ENCODE results near the gene FA2H.

Gene FA2H

GRCh38 chr16:74721716-74722115 lies 52.9 kb downstream of the FA2H start:
- DNase-seq: no peak

GRCh38 chr16:74720579-74720978 lies 54.0 kb downstream of the FA2H start:
- DNase-seq: no peak

- no peak for DNase-seq
These were observed 55.6 kb downstream of the FA2H start for GRCh38 chr16:74718741-74719610.

DNA sequence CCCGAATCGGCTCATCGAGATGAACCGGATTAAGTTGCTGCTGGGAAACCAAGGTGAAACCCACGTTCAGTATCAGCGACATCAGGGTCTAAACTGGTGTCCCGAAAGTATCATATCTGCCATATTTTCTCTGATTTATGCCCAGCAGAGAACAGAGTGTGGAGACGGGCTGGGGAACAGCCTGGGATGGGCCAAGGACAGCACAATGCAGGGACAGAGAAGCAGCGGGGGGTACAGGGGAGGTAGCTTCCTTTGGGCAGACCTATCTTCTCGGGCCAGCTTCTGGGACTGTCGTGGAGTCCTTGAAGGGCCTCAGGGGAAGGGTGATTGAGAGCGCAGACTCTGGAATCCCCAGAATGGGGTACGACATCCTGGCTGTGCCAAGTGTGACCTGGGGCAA lies 56.5 kb downstream of the FA2H start:
- DNase-seq: no peak

DNA sequence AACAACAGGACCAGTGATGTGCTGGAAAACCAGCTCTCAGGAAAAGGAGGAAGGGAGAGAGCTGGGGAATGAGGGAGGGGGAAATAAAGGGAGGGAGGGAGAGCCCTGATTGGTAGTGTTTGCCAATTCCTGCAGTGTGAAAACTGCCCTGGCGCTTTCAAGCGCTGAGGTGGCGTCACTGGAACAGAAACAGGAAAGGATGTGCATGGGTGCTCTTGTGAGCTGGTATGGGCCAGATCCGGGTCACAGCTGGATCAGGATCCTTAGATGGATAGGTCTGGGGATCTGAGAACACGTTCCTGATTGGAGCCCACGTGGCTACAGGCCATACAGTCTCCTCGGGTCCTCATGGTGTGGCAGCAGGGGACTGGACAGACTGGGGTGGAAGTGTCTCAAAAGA lies 57.3 kb downstream of the FA2H start:
- no peak for DNase-seq

- no peak for DNase-seq
These were observed 58.3 kb downstream of the FA2H start for GRCh38 chr16:74716355-74716754.

DNA sequence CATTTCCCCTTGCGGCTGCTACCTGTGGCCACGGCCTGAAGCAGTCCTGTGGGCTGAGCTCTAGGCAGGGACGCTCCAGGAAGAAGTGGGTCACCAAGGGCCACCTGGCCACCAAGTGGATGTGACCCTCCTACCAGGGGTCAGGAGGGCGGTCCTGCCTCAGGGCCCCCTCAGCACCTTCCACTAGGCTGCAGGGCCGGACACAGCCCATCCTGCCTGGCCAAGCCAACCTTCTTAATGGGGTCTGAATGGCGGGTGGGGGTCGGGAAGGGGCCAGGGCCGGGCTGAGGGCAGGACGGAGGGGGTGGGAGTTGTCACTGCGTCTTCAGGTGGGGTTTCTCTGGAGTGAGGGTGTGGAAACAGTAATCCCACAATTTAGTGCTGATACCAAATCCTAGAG lies 60.7 kb downstream of the FA2H start:
- DNase-seq: no peak

DNA sequence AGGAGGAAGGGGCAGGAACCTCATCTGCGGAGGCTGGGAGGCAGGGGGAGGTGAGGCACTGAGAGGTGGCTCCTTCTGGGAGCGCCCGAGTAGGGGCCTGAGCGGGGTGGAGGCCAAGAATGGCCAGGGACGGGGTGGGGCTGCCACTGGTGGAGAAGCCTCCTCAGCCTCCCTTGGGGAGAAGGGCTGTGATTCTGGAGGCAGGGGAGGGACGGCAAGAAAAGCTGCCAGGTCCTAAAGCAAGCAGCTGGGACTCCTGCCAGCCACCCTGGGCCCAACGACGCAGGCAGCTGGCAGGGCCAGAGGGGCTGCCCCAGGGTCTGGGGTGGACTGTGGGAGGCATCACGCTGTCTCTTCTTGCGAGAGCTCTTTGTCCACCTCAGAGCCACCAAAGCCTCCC lies 61.3 kb downstream of the FA2H start:
- no peak for DNase-seq

GRCh38 chr16:74711938-74712337 lies 62.7 kb downstream of the FA2H start:
- DNase-seq: no peak

DNA sequence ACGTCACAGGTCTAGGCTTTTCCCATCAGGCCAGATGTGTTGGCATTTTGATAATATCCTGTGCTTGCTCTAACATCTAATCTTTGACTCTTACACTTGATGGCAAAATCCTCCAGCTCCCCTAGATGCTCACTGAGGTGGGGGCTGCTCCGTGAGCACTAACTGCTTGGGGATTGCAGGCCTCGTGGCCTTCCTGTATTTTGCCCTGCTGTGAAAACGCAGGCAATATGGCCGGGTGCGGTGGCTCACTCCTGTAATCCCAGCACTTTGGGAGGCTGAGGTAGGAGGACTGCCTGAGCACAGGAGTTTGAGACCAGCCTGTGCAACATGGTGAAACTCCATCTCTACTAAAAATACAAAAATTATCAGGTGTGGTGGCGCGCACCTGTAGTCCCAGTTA lies 64.2 kb downstream of the FA2H start:
- no peak for DNase-seq

DNA sequence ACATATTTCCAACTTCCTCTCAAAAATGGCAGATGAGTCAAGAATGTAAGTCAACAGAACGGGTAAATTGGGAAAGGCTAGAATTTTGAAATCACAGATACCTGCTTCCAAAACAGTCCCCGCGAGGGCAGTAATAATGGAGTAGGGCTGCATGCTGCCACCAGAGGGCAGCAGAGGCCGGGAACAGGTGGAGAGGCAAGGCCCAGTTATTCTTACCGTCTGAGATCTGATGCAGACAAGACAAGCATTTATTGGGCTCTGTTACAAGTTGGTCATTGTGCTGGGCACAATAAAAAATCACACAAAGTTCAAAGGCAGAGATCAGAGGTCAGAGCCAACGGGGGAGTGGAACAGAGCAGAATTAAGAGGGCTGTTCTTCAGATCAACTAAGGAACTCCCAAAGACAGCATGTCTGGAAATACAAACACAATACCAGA lies 65.2 kb downstream of the FA2H start:
- peak; percentile 58 for DNase-seq

GRCh38 chr16:74700438-74701225 lies 74.0 kb downstream of the FA2H start, which contains the start of gene MLKL:
TSS of gene MLKL (minus strand) at chr16:74700862. CDS start at chr16:74695757, 5,105 bp downstream.
- peak; percentile 56 for DNase-seq

DNA sequence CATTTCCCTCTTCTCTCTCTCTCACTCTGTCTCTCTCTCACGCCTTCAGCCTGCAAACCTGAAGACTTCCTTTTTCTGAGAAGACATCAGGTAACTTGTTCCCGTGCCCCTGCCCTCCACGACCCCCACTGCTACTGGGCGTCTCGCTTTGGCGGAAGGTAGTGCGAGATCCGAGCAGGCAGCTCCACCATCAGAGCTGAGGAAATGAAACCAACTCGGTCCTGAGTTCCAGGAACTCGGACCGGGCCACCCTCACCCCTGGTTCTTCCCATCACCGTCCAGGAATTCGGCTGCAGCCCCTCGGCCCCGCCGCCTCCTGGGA lies 74.5 kb downstream of the FA2H start:
- no peak for DNase-seq

DNA sequence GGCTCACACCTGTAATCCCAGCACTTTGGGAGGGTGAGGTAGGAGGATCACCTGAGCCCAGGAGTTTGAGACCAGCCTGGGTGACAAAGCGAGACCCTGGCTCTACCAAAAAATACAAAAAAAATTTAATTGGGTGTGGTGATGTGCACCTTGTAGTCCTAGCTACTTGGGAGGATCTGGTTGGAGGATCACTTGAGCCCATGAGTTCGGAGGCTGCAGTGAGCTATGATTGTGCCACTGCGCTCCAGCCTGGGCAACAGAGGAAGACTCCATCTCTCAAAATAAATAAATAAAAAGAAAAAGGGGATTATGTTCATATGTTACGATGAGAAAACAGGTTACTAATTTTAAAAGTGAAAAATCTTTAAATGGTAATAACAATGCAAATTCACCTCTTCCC lies 75.0 kb downstream of the FA2H start:
- DNase-seq: no peak

GRCh38 chr16:74698222-74698621 lies 76.4 kb downstream of the FA2H start:
- DNase-seq: peak; percentile 18

DNA sequence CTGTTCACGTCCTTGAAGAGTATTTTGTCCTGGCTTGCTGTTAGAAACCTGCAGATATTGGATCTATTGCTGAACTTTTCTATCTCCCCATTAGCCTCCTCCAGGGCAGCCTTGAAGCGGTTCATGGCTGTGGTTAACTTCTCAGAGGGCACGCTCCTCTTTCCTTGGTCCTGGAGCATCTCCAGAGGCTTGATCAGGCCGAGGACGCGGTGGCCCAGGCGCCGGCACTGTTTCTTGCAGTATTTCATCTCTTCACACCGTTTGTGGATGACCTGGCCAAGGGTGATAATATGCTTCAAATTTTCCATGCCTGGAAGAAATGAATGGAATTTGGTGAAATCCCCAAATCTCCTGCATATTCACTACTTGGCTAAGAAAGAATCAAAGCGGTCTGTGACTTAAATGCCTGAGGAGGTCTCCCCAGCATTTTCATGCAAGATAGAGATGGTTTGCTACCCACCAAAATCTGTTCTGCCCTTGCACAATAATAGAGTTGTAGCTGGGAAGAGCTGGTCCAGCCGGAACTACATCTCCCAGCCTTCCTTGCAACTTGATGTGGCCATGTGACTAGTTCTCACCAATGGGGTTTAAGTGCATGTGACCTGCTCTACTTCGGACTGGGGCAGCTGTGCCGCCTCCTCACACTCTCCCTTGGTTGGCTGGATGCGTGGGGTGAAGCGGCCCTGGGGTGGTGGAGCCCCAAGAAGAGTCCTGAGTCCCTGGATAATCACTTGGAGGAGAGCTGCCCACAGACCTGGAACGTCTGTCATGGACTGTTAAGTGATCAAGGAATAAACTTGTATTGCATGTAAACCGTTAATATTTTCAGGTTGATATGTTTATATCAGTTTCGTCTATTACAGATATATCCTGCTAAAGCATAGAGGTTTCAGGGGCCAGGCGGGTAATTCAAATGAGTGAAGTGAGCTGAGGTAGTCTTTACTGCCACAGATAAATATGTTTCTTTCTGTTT lies 78.9 kb downstream of the FA2H start:
- DNase-seq: peak; percentile 79

DNA sequence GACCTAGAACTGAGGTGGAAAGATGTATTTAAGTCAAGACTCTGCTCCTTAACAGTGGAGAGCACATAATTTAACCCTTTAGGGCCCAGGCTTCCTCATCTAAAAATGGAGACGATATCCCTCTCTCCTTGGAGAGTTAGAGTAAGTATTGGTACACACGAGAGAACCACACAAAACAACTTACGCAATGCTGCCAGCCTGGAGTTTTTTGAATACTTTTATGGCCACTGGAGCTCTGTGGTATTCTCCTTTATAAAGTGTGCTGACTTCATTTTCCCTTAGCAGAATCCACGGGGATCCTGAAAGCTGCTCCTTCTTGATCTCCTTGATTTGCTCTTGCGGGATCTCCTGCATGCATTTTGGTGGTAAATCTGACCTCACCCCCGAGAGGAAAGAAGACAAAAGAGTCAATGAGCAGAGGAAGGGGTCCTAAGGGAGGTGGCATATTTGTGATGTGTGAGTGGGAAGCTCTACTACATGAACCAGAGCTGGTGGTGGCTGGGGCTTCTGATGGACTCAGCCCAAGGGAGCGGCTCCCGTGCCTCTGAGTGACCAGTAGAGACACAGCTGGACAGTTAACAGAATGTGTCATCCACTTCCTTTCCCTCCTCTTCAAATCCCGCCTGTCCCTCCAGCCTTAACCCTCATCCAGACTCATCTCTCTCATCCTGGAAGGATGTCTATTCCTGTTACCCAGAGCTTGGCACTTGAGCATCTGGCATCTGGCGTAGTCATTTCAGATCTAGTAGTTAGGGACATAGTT lies 83.3 kb downstream of the FA2H start:
- DNase-seq: no peak

- DNase-seq: no peak
These were observed 92.1 kb downstream of the FA2H start for GRCh38 chr16:74682556-74682955.

DNA sequence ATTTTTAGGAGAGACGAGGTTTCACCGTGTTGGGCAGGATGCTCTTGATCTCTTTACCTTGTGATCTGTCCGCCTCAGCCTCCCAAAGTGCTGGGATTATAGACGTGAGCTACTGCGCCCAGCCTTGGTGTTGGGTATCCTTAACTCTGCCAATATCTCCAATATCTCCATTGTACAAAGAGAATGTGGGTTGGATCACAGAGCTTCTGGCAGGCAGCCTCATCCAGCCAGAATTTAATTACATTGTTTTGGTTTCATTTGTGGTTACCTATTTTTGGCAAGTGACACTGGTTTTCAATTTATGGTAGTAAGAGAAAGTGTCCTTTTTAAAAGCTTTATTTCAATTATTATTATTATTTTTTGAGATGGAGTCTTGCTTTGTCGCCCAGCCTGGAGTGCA lies 93.9 kb downstream of the FA2H start:
- DNase-seq: no peak

- DNase-seq: no peak
These were observed 94.6 kb downstream of the FA2H start for GRCh38 chr16:74679983-74680382.

- DNase-seq: no peak
These were observed 96.8 kb downstream of the FA2H start for GRCh38 chr16:74677868-74678267.

DNA sequence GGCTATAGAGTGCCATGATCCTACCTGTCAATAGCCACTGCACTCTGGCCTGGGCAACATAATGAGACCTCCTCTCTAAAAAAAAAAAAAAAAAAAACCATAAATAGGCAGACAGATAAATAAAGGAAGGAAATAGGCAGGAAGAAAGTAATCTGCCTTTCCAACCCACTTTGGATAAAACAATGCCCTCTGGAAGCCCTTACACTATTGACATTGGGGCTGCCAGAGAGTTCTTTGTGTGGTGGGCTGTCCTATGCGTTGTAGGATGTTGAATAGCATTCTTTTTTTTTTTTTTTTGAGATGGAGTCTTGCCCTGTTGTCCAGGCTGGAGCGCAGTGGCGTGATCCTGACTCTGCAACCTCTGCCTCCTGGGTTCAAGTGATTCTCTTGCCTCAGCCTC lies 100.7 kb downstream of the FA2H start:
- DNase-seq: no peak
